Measurements from ENCODE around the gene EP300.

Gene EP300

DNA sequence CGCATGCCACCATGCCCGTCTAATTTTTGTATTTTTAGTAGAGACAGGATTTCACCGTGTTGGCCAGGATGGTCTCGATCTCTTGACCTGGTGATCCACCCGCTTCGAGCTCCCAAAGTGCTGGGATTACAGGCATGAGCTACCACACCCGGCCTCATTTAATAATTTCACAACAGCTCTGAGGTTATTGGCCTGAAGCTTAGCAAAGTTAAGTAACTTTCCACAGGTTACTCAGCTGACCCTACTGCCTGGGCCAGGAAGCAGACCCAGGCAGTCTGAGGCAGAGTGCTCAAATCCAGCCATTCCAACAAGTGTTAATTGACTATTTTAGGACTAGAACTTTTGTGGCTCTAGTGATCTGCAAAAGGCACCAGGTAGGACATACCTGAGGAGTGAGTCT is 60.5 kb downstream of the EP300 start:
- TF ChIP-seq, protein P1, sequence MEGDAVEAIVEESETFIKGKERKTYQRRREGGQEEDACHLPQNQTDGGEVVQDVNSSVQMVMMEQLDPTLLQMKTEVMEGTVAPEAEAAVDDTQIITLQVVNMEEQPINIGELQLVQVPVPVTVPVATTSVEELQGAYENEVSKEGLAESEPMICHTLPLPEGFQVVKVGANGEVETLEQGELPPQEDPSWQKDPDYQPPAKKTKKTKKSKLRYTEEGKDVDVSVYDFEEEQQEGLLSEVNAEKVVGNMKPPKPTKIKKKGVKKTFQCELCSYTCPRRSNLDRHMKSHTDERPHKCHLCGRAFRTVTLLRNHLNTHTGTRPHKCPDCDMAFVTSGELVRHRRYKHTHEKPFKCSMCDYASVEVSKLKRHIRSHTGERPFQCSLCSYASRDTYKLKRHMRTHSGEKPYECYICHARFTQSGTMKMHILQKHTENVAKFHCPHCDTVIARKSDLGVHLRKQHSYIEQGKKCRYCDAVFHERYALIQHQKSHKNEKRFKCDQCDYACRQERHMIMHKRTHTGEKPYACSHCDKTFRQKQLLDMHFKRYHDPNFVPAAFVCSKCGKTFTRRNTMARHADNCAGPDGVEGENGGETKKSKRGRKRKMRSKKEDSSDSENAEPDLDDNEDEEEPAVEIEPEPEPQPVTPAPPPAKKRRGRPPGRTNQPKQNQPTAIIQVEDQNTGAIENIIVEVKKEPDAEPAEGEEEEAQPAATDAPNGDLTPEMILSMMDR (IDR thresholded peaks at IDR 0.05; ENCODE audit: control insufficient read depth, insufficient read depth, low read depth, low read length, missing control alignments): no peak
- H3K4me3 ChIP-seq (ENCODE audit: control insufficient read depth, low read depth, low read length): no peak overlapping the region
- no peak for DNase-seq (ENCODE audit: low read depth)

DNA sequence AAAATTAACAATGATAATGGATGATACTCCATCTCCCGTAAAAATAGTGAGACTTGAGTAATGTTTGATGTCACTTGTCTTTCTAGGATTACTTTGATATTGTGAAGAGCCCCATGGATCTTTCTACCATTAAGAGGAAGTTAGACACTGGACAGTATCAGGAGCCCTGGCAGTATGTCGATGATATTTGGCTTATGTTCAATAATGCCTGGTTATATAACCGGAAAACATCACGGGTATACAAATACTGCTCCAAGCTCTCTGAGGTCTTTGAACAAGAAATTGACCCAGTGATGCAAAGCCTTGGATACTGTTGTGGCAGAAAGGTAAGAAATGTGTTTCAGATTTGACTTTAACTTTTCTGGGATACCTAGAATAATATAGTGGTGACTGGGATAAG is 64.7 kb downstream of the EP300 start:
- TF ChIP-seq, protein P1 (IDR thresholded peaks at IDR 0.05; ENCODE audit: control insufficient read depth, insufficient read depth, low read depth, low read length, missing control alignments): no peak
- no peak overlapping the region for H3K4me3 ChIP-seq (ENCODE audit: control insufficient read depth, low read depth, low read length)

GRCh38 chr22:41169157-41169556 is 76.8 kb downstream of the EP300 start:
- DNase-seq (ENCODE audit: low read depth): no peak
- H3K4me3 ChIP-seq (ENCODE audit: control insufficient read depth, low read depth, low read length): no peak overlapping the region
- TF ChIP-seq, protein P1 (IDR thresholded peaks at IDR 0.05; ENCODE audit: control insufficient read depth, insufficient read depth, low read depth, low read length, missing control alignments): no peak

More for the DNA sequence above, 64.7 kb downstream of the EP300 start:
- DNase-seq (ENCODE audit: low read depth): no peak

DNA sequence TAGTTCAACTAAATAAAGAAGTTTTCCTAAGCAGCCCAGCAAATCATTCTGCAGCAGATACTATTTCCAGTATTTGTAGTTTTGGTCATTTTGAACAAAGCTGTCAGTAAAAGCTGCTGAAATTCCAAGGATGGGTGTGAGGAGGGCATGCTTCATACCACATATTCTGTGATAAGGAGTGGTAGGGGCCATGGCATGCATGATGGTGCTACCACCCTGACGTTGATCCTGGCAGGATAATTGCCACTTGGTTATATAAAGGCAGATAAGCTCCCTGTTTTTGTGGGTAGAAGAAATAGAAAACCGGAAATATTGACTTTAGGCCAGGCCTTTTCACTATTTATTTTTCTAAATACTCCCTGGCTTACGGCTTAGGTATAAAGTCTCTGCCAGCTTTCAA is 79.6 kb downstream of the EP300 start:
- H3K4me3 ChIP-seq (ENCODE audit: control insufficient read depth, low read depth, low read length): no peak overlapping the region
- DNase-seq (ENCODE audit: low read depth): no peak
- TF ChIP-seq, protein P1 (IDR thresholded peaks at IDR 0.05; ENCODE audit: control insufficient read depth, insufficient read depth, low read depth, low read length, missing control alignments): no peak

GRCh38 chr22:41175546-41175945 is 83.2 kb downstream of the EP300 start:
- TF ChIP-seq, protein P1 (IDR thresholded peaks at IDR 0.05; ENCODE audit: control insufficient read depth, insufficient read depth, low read depth, low read length, missing control alignments): no peak

DNA sequence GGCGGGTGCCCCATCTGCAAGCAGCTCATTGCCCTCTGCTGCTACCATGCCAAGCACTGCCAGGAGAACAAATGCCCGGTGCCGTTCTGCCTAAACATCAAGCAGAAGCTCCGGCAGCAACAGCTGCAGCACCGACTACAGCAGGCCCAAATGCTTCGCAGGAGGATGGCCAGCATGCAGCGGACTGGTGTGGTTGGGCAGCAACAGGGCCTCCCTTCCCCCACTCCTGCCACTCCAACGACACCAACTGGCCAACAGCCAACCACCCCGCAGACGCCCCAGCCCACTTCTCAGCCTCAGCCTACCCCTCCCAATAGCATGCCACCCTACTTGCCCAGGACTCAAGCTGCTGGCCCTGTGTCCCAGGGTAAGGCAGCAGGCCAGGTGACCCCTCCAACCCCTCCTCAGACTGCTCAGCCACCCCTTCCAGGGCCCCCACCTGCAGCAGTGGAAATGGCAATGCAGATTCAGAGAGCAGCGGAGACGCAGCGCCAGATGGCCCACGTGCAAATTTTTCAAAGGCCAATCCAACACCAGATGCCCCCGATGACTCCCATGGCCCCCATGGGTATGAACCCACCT is 84.7 kb downstream of the EP300 start:
- no peak for DNase-seq (ENCODE audit: low read depth)
- no peak overlapping the region for H3K4me3 ChIP-seq (ENCODE audit: control insufficient read depth, low read depth, low read length)
- TF ChIP-seq, protein P1 (IDR thresholded peaks at IDR 0.05; ENCODE audit: control insufficient read depth, insufficient read depth, low read depth, low read length, missing control alignments): no peak

More at GRCh38 chr22:41175546-41175945, 83.2 kb downstream of the EP300 start:
- no peak overlapping the region for H3K4me3 ChIP-seq (ENCODE audit: control insufficient read depth, low read depth, low read length)
- no peak for DNase-seq (ENCODE audit: low read depth)
